ENCODE measurements around the gene SETD7.
A peak's percentile ranks its signal among the peaks of the same experiment; 100 is the strongest.

SETD7 gene

DNA sequence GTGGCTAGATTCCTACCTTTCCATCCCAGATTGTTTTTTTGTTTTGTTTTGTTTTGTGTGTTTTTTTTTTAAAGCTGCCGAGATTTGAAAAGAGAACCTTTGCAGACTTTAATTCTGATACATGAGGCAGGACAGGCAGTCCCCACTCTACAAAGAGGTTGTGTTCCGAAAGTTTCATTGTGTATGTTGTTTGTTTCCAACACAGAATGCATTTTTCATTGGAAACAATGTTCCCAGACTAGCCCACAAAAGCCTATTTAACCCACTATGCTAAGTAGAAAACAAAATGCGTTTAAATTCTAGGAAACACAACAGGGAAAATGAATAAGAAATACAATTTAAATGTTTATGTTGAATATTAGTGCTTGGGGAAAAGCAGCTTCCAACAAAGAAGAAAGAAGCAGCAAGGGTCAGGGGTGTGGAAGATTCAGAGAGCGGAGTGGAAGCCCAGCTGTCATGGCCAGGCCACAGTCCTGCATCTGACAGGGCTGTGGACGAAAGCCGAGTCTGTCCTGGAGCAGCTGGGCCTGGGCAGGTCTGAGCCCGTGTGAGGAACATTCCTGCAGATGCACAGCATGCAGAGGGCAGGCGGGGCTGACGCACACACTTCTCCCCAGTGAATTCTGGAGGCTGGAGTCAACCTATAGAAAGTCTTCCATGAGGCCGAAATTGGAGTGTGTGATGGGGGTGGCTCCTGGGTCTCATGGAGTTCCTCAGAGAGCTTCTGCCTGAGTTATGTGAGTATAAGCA lies 12.4 kb upstream of the SETD7 start:
- no peak for DNase-seq

DNA sequence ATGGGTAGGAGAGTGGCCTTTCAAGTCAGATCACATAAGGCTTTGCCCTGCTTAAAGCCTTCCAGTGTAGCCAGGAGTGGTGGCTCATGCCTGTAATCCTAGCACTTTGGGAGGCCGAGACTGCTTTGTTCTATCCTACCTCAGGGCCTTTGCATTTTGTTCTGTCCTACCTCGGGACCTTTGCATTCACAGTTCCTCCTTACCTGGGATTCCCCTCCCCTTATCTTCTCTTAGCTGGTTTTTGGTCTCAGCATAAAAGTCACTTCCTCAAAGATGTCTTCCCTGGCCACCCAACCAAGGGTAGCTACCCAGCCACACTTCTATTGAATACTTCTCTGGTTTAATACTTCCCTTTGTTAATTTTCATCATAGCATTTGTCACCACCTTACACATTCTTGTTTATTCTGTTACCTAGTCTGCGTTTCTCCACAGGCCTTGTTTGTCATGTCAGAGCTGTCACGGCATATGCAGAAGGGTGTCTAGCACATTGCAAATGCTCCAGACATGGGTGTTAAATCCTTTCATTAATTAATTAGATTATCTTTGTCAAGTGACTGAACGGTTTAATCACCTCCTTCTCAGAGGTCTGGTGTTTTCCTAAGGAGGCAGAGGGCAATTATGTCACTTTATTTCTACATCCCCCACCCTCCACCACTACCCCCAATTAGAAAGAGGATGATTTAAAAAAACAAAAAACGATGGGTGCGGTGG lies 11.3 kb upstream of the SETD7 start:
- DNase-seq: no peak

DNA sequence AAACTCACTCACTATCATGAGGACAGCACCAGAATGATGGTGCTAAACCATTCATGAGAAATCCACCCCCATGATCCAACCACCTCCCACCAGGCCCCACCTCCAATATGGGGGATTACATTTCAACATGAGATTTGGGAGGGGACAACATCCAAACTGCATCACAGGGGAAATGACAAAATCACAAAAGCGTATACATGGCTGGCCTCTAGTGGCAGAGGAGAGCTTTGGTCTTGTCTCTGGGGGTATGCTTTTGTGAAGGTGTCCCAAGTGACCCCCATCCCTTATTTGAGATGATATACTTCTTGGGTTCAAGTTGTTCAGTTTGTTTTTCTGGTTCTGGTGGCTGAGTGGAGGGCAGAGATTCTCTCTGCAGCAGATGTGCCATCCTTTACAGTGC lies 8.5 kb upstream of the SETD7 start:
- DNase-seq: no peak

- no peak for DNase-seq
These were observed 7.5 kb upstream of the SETD7 start for GRCh38 chr4:139563515-139563914.

- no peak for DNase-seq
These were observed 6.8 kb upstream of the SETD7 start for GRCh38 chr4:139562839-139563238.

- no peak for DNase-seq
These were observed 6.2 kb upstream of the SETD7 start for GRCh38 chr4:139562067-139562684.

DNA sequence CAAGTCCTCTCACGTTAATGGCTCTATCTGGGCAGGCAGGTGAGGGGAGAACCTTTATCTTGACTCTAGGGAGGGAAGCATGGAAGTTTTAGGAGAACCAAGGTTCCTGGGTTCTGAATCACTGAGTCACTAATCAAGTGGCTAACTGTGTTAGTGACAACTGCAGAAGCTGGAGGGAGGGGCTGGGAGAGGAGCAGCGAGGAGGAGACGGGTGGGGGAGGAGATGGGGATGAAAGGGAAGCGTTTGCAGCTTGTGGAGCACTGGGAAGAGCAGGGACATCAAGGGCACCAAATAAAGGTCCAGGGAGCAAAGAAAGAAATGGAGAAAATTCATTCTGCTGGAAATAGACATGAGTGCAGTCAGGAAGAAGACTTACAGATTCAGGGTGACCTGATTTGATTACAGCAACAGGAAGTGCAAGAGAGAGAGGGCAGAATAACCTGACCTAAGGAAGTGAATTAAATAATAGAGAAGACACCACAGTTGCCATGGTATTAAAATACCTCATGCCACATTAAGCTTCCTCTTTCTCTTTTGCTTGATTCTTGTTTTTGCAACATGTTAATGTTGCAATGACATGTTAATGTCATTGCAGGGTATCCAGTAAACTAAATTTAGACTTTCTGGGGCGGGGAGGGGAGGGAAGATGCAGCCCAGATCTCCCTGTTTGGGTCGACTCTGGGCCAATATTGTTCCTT lies 4.5 kb upstream of the SETD7 start:
- DNase-seq: no peak

GRCh38 chr4:139559687-139560086 lies 3.7 kb upstream of the SETD7 start:
- DNase-seq: no peak

- DNase-seq: no peak
These were observed 3.1 kb upstream of the SETD7 start for GRCh38 chr4:139559089-139559479.

GRCh38 chr4:139558235-139559088 lies 2.4 kb upstream of the SETD7 start:
- no peak for DNase-seq

GRCh38 chr4:139557556-139558110 lies 1.6 kb upstream of the SETD7 start:
- DNase-seq: no peak

DNA sequence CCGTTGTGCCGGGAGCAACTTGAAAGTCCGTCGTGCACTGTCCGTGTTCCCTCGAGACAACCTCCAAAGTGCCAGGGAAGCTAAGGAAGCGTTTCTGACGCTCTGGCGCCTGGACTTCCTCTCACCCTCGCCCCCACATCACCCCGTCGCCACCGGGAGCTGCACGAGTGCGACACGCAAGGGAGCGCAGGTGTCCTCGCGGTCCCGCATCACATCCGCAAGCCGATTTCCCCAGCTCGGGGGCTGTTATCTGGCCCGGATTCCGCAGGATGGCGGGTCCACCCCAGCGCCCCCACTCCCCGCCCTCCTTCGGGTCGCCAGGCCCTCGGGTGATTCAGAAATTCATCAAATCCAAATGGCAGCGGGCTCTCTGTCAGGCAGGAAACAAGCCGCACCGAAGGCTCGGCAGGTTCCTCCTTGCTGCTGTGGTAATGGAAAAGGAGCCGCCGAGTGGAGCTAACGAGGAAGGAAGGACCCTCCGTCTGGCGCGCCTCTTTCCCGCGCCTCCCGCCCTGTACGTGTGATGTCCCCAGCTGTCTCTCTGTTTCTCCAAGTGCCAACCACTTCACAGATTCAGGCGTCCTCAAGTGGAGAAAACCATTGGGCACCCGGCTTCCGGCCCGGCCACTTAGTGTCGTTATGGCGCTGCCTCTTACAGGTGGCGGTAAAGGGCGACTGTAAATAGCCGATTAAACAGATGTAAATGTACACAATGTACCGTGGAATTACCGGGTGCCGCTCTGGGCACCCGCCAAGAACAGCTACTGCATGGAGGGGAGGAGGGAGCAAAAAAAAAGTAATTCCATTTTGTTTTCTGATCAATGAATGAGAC lies 921 bp upstream of the SETD7 start:
- DNase-seq: peak; percentile 74

- DNase-seq: no peak
These were observed 331 bp downstream of the SETD7 start for GRCh38 chr4:139555705-139556070.

DNA sequence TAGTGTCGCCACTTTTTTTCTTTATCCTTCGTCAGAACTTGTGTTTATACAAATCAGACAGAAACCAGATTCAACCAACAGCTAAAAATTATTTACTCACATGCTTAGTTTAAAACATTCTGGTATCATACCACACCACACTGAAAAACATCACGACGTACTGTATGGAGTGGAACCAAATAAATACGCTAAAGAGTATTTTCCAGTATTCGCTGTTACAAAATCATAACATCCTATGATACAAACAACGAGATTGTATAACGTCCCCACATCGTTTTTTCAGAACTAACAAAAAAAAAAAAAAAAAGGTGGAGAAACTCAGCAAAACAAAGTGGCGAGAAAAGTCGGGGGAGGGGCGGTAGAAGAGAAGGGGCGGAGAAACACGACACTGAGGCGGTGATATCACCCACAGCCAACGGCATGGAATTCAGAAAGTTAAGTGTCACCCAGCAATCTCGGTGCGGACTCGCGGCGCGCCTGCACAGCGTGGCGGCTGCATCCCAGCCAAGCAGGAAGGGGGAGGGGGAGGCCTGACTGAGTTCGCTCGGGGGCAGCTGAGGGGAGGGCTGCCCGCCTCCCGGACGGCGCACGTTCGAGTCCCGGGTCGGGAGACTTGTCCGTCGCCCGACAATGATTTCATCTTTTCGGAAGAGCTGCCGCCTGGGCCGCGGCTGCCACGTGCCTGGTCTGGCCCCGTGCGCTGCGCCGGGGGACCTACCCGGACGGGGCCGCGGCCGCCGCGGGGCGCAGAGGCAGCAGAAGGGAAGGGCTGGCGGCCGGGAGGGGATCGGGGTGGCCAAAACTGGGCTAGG lies 920 bp downstream of the SETD7 start:
- DNase-seq: peak; percentile 58

DNA sequence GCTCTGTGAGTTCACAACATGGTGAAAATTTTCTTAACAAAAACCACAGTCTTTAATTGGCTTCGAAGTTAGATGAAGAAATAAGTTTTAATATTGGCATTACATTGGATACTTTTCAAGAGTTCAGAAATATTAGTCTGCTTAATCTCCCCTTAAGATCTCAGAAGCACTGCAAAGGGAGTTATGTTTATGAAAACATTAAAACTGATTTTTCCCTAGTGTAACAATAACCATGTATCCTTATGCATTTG lies 1.5 kb downstream of the SETD7 start:
- no peak for DNase-seq

DNA sequence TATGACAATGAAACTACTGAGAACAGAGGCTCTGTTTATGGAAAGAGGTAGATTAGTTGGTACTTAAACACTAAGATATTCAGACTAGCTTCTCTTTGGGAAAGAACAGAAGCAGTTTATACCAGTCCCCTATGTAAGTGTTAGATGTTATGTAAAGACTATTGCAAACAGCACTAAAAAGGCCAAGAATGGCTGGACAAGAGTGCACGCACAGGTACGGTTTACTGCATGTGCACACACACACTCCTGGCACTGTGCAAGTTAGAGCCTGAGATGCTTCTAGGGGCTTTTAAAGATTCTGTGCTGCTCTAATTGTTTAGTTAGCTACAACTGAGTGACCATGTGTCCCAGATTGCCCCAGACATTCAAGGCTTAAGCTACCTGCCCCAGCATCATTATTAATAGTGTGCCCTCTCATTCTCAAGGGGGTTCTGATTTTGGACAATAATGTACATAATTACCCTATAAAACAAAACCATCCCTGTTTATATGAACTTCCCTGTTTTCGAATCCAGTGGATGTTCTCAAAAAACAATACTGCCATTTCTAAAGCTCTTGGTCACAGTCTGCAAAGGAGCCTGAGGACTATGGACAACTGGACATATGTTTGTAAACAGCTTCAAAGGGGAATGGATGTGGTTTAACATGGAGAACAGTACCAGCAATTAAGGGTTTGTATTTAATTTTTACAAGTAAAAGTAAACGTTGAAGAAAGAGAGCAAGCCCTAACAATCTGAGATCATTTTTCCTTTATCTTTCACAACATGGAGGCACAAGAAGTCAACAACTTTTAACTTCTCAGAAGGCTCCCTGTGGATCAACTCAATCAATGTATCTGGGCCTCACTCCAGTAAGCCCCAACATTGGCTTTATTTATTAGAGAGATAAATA lies 2.0 kb downstream of the SETD7 start:
- DNase-seq: no peak

DNA sequence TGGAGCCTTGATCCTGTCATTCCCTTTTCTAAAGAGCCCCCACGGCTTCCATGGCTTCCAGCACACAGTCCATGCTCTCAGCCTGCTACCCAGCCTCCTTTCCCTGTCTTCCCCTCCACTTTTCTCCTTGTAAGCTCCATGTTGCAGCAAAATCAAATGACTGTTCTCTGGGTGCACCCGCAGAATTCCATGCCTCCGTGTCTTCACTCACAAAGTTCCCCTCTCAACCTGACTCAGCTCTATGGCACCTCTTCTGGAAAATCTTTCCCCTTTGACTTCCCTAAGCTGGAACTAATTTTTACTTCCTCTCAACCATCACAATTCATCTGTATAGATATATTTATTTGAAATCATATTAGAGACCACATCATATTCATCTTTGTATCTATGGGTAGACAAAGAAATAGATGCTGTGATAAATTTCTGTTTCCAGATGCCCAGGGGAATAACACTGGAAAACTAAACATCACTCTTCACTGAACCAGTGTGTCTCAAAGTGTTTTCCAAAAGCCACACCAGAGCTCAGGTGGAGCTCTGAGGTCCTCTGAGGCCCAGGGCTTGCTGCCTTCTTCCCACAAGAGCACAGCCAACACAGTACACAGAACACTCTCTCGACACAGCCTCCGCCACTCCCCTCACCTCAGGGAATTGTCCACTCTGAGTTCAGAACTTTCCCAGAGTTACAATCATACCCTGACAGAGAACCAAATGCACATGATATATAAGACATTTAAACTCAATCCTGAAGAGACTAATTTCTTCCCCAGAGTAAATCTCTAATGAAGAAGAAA lies 3.3 kb downstream of the SETD7 start:
- DNase-seq: no peak

DNA sequence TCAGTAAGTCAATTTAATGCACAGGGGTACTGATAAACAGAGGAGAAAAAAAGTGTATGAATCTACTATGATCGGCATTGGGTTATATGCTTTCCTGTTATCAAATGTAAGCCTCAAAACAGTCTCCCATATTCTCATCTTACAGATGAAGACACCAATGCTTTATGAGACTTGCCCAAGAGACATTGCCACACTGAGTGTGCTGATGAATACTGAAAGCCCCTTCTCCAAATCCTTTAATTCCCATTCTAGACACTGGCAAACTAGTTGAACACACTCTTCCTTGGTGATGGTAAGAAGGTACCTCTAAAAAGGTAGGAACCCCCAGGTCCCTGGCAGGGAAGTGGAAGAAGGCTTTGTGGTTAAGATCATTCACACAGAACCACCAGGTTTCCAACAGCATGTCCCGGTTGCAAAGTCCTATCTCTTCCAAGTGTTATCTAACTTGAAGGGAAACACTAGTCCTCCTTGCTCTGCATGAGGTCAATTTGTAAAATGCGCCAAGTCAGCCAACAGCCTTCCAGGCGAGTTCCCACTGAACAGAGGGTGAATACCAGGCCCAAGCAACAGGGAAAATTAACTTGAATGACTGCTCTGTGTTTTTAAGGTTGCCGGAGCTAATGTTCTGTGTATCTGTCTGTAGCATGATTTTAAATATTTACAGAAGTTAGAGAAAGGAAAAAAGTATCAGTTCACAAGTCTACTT lies 5.1 kb downstream of the SETD7 start:
- DNase-seq: no peak
